Heart left ventricle (tissue), 16 donors: Measurements from ENCODE around the gene ZDHHC1. TPM values are rescaled to one million over a fixed set of nuclear protein-coding genes. Genes with fewer than 3 reads are reported as not detected.
A peak's percentile ranks its signal among the peaks of the same experiment; 100 is the strongest.

Experiments used
- ATAC-seq, 4 donors: fragments of 200-7000 bp; cut with Tn5 transposase; one replicate each; pipeline ENCODE4 v1.9.1; 2020 to 2022; ENCODE audit warnings: moderate library complexity in 4 of 4, mild to moderate bottlenecking in 3 of 4, moderate number of reproducible peaks in 1 of 4
- DNase-seq, 5 donors: peaks; one replicate each; pipeline ENCODE4 v3.0.0-alpha.2; 2020
- H3K27ac ChIP-seq, 12 donors: fragments of 200-600 bp; sonication (generic) in 4 of 12; one replicate each; pipeline versions ENCODE4 v1.5.0 to v1.8.0; 2016 to 2022; ENCODE audit warnings: mild to moderate bottlenecking in 2 of 12
- H3K27me3 ChIP-seq, 9 donors: fragments of 200-600 bp; sonication (generic) in 2 of 9; one replicate each; pipeline versions ENCODE4 v1.5.1 to v1.8.0; 2016 to 2022; ENCODE audit warnings: mild to moderate bottlenecking in 3 of 9
- H3K36me3 ChIP-seq, 9 donors: fragments of 200-600 bp; sonication (generic) in 2 of 9; one replicate each; pipeline versions ENCODE4 v1.5.0 to v1.8.0; 2018 to 2022; ENCODE audit warnings: mild to moderate bottlenecking in 2 of 9
- H3K4me1 ChIP-seq, 12 donors: fragments of 200-600 bp; sonication (generic) in 4 of 12; one replicate each; pipeline versions ENCODE4 v1.5.0 to v1.8.0; 2016 to 2022; ENCODE audit warnings: mild to moderate bottlenecking in 3 of 12
- H3K4me3 ChIP-seq, 12 donors: fragments of 200-600 bp; sonication (generic) in 4 of 12; one replicate each; pipeline versions ENCODE4 v1.5.0 to v1.8.0; 2017 to 2022; ENCODE audit warnings: mild to moderate bottlenecking in 9 of 12, moderate library complexity in 4 of 12
- H3K9me3 ChIP-seq, 12 donors: fragments of 200-600 bp; sonication (generic) in 4 of 12; one replicate each; pipeline versions ENCODE4 v1.5.0 to v1.8.0; 2016 to 2022; ENCODE audit warnings: mild to moderate bottlenecking in 1 of 12
- POLR2A ChIP-seq, 2 donors: fragments of 450-650 bp; IDR thresholded peaks; one replicate each; pipeline ENCODE4 v1.6.1; 2017; ENCODE audit warnings: antibody characterized with exemption in 2 of 2, mild to moderate bottlenecking in 2 of 2, moderate library complexity in 2 of 2
- WGBS, 4 donors: extraction: QIAGEN DNeasy Blood & Tissue Kit in 2 of 4; methylation state at CpG; one replicate each; pipeline versions ENCODE4 v1.1.5 to v1.1.7; 2013 to 2018; 5-methylcytosine and 5-hydroxymethylcytosine counted together
- intact Hi-C, 10 donors: fragments of 100-400 bp; cut with DNase I; formaldehyde crosslinking; loops; one replicate each; pipeline versions ENCODE4 v1.11.1 to v1.14.2; 2022
- polyA plus RNA-seq, 2 donors: library from polyadenylated mRNA; stranded (reverse); fragments of 200-250 nt; gene quantifications; one replicate each; pipeline ENCODE4 v1.2.3, GENCODE V29; 2013
- total RNA-seq, 9 donors: library from RNA; depleted of rRNA in 2 of 9; stranded (reverse); fragments of >200 nt in 2 of 9; fragmentation: NEBNext Ultra II Directional in 3 of 9; extraction: Animal tissue kit (Norgen Biotek cat#: 25700) in 3 of 9; gene quantifications; one replicate each; pipeline versions ENCODE4 v1.1.0 to v1.2.4, GENCODE V29; 2016 to 2023
- TF ChIP-seq, protein P1 (sequence below), 12 donors: fragments of 200-600 bp; sonication (generic) in 4 of 12; IDR thresholded peaks; one replicate each; pipeline versions ENCODE4 v1.5.0 to v1.8.0; 2018 to 2022; ENCODE audit warnings: antibody characterized with exemption in 12 of 12, mild to moderate bottlenecking in 5 of 12
- donor health status: ischemic (EF 13 %, LVEDD 7.1; RV severe dilation, severe dysfunction).
- donor health status: healthy with polysubstance abuse.
- donor health status: DM: no; HTN: yes; CAD: no.
- donor health status: DM: no; HTN: no; CAD: no.
- donor health status: ischemic (EF 25% LVEDD 6.9; RV normal size, moderate dysfunction).
- donor health status: ischemic (EF 25% LVEDD 5.7; RV mildly dilated, moderate dysfunction).
- donor health status: healthy.
- donor health status: DM: yes; HTN: yes; CAD: no.
- donor health status: ischemic (EF 35%, LVEDD 5.7; RV mildly dilated, moderate dysfunction).
- donor health status: nonischemic (EF 11% LVEDD 7.7; RV severe dilation, severe dysfunction).
- donor health status: DM: yes; HTN: yes; CAD: no.
- donor health status: PGD.
- donor health status: ischemic (EF 29% LVEDD 5.4; RV normal size, mild dysfunction).
- donor health status: nonischemic (EF 23%, LVEDD 6.1; RV moderate dilation, normal function).

Gene ZDHHC1
- total and polyA plus RNA-seq, 11 donors, result 2.7 to 11.6 (median 5.1) TPM

DNA sequence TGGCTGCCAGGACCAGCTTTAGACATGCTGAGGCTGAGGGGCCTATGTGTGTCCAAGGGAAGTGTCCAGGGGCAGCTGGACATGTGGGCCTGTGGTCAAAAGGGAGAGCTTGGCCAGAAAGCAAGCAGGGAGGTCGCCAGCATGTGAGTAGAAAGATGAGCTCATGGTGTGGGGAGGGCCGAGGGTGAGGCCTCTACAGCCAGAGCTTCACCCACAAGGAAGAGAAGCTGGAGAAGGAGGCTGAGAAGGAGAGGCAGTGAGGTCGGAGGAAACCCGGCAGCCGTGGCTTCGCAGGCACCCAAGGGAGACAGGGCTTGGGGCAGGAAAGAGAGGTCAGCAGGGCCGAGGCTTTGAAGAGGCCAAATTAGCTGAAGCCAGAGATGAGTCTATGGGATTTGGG is 10.7 kb upstream of the ZDHHC1 start:
- H3K27ac ChIP-seq, result peak overlapping the region in 4 of 12 donors; percentile 19 to 34 (median 24)
- peaks cover 0 to 35% (median 0%) of the 10 kb centered on the region in 9 donors for H3K27me3 ChIP-seq
- intact Hi-C loops, result loop anchor here in 4 of 10 donors (5.0 to 10.0 kb wide), 2 partner anchors 40 to 88 kb away; no protein-coding TSS in a partner anchor
- no peaks in the 10 kb centered on the region for H3K9me3 ChIP-seq
- H3K4me1 ChIP-seq, result peaks cover 0 to 43% (median 15%) of the 10 kb centered on the region in 12 donors
- DNase-seq, result peak in 3 of 5 donors; percentile 57 to 60 (median 60)
- no peaks in the 10 kb centered on the region for H3K36me3 ChIP-seq
- H3K4me3 ChIP-seq, result no peak overlapping the region
- peak in 2 of 4 donors; percentile 10 to 14 for ATAC-seq
- TF ChIP-seq, protein P1, sequence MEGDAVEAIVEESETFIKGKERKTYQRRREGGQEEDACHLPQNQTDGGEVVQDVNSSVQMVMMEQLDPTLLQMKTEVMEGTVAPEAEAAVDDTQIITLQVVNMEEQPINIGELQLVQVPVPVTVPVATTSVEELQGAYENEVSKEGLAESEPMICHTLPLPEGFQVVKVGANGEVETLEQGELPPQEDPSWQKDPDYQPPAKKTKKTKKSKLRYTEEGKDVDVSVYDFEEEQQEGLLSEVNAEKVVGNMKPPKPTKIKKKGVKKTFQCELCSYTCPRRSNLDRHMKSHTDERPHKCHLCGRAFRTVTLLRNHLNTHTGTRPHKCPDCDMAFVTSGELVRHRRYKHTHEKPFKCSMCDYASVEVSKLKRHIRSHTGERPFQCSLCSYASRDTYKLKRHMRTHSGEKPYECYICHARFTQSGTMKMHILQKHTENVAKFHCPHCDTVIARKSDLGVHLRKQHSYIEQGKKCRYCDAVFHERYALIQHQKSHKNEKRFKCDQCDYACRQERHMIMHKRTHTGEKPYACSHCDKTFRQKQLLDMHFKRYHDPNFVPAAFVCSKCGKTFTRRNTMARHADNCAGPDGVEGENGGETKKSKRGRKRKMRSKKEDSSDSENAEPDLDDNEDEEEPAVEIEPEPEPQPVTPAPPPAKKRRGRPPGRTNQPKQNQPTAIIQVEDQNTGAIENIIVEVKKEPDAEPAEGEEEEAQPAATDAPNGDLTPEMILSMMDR (IDR thresholded peaks at IDR 0.05), result no peak
- TF ChIP-seq POLR2A (IDR thresholded peaks at IDR 0.05), result no peak
- 55 to 79% (median 60%) methylated on average over 7 of the region's 7 CpGs for WGBS, 4 donors

DNA sequence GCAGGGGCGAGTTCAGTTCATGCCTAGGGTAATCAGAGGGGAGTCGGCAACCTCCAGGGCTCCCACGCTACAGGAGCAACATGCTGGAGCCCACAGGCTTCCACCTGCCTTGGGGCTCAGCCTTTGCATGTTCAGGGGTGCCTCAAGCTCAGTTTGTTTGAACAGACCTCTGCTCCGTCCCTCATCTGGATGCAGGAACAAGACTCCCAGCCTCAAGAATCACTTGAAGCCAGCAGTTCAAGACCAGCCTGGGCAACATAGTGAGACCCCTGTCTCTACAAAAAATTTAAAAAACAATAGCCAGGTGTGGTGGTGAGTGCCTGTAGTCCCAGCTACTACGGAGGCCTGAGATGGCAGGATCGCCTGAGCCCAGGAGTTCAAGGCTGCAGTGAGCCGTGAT is 9.7 kb upstream of the ZDHHC1 start:
- no peaks in the 10 kb centered on the region for H3K36me3 ChIP-seq
- peaks cover 0 to 35% (median 0%) of the 10 kb centered on the region in 9 donors for H3K27me3 ChIP-seq
- intact Hi-C loops, result loop anchor here in 4 of 10 donors (5.0 to 10.0 kb wide), 2 partner anchors 41 to 89 kb away; no protein-coding TSS in a partner anchor
- DNase-seq (no peak), ATAC-seq (no peak)
- no peak overlapping the region for H3K4me3 ChIP-seq
- TF ChIP-seq POLR2A (IDR thresholded peaks at IDR 0.05), result no peak
- TF ChIP-seq, protein P1 (IDR thresholded peaks at IDR 0.05), result no peak
- no peaks in the 10 kb centered on the region for H3K9me3 ChIP-seq
- H3K27ac ChIP-seq, result no peak overlapping the region
- H3K4me1 ChIP-seq, result peaks cover 0 to 34% (median 11%) of the 10 kb centered on the region in 12 donors
- WGBS, 4 donors, result 82 to 90% (median 86%) methylated on average over 7 of the region's 7 CpGs

DNA sequence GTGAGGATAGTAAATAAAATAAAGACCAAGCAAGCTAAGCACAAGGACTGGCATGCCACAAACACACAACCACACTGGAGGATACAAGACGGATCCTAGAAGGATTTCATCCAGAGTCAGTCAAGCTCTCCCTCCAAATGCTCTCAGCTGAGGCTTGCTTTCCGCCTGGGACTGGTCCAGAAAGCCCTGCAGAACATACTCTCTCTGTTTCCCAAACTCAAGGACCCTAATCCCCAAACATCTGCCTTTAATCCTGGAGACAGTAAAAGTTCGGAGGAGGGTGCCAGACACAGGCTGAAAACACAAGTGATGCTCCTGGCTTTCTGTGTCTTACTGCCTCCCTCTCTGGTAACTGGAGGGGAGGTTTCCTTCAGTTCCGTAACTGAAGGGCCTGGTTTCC is 9.3 kb upstream of the ZDHHC1 start:
- 66 to 84% (median 81%) methylated on average over 4 of the region's 4 CpGs for WGBS, 4 donors
- DNase-seq, result no peak
- H3K27ac ChIP-seq, result no peak overlapping the region
- H3K27me3 ChIP-seq, result peaks cover 0 to 34% (median 0%) of the 10 kb centered on the region in 9 donors
- no peak for ATAC-seq
- TF ChIP-seq, protein P1 (IDR thresholded peaks at IDR 0.05), result no peak
- TF ChIP-seq POLR2A (IDR thresholded peaks at IDR 0.05), result no peak
- no peaks in the 10 kb centered on the region for H3K36me3 ChIP-seq
- H3K4me3 ChIP-seq, result no peak overlapping the region
- intact Hi-C loops, result loop anchor here in 4 of 10 donors (5.0 to 10.0 kb wide), 2 partner anchors 42 to 89 kb away; no protein-coding TSS in a partner anchor
- no peaks in the 10 kb centered on the region for H3K9me3 ChIP-seq
- H3K4me1 ChIP-seq, result peaks cover 0 to 31% (median 10%) of the 10 kb centered on the region in 12 donors

DNA sequence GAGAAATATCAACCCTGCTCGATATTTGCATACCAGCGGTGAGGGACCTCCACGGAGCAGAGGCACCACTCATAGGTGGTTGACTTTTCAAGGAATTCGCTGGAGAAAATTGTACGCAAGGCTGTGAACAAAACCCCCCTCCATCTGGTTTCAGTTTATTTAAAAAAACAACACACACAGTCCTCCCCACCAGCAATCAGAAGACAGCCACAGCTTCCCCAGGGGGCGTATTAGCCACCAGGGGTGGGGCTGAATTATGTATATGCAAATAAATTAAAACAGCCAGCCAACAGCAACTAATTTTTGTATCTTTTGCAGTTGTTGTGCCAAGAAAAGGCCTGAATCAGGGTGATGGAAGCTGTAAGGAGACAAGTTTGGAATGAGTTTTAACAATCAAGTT is 8.8 kb upstream of the ZDHHC1 start:
- TF ChIP-seq, protein P1 (IDR thresholded peaks at IDR 0.05), result no peak
- no peak for TF ChIP-seq POLR2A (IDR thresholded peaks at IDR 0.05)
- 56 to 63% (median 60%) methylated on average over 6 of the region's 6 CpGs for WGBS, 4 donors
- DNase-seq (no peak), ATAC-seq (no peak)
- Histone ChIP-seq H3K36me3 (no peaks in the 10 kb centered on the region), H3K27ac (no peak overlapping the region), H3K9me3 (no peaks in the 10 kb centered on the region), H3K4me1 (peaks cover 0 to 26% (median 6%) of the 10 kb centered on the region in 12 donors), H3K27me3 (peaks cover 0 to 28% (median 0%) of the 10 kb centered on the region in 9 donors), H3K4me3 (no peak overlapping the region)
- intact Hi-C loops, result loop anchor here in 4 of 10 donors (5.0 to 10.0 kb wide), 2 partner anchors 42 to 90 kb away; no protein-coding TSS in a partner anchor
